T-cell (primary cell): ENCODE data around the gene NEFH. TPM values are rescaled to one million over a fixed set of nuclear protein-coding genes. Genes with fewer than 3 reads are reported as not detected.

Source experiments
- ATAC-seq, 4 experiments: fragments of 200-7000 bp in 3 of 4; fragments of 150-1000 bp in 1 of 4; cut with Tn5 transposase; replicated peaks in 1 of 4; 1 replicate in 3 of 4; 2 replicates in 1 of 4; pipeline ENCODE4 v1.10.0; 2021; ENCODE audit warnings: moderate library complexity in 3 of 4, mild to moderate bottlenecking in 2 of 4, moderate number of reproducible peaks in 1 of 4
- CTCF ChIA-PET, 2 donors: fragments of 300-600 bp; sonication (Branson Sonifier 250); formaldehyde crosslinking; loops; one replicate each; lab custom pipeline; 2022; ENCODE audit warnings: antibody characterized with exemption in 2 of 2; lab: Charles Lee
- POLR2A ChIA-PET, 2 donors: fragments of 300-600 bp; sonication (Branson Sonifier 250); formaldehyde crosslinking; loops; one replicate each; lab custom pipeline; 2022; ENCODE audit warnings: antibody characterized with exemption in 2 of 2; lab: Charles Lee
- DNase-seq, 35 experiments: peaks; one replicate each; pipeline versions ENCODE4 v3.0.0 to v3.0.0-alpha.2; 2013 to 2023
- H3K27ac ChIP-seq: one replicate; pipeline ENCODE4 v1.5.1; 2013; ENCODE audit warnings: low read length
- H3K27me3 ChIP-seq, 2 experiments: replicated peaks in 1 of 2; 1 replicate in 1 of 2; 2 replicates in 1 of 2; pipeline versions ENCODE4 v1.6.1 to v1.7.0; 2013; ENCODE audit warnings: low read length in 1 of 2, mixed read lengths in 1 of 2; ENCODE audit not compliant: control insufficient read depth in 2 of 2, insufficient read depth in 2 of 2; ENCODE audit errors: extremely low read depth in 1 of 2
- H3K36me3 ChIP-seq, 2 donors: 1 replicate in 1 of 2; 2 replicates in 1 of 2; pipeline versions ENCODE4 v1.6.1 to v1.7.0; 2013; ENCODE audit warnings: low read length in 1 of 2; ENCODE audit not compliant: control insufficient read depth in 2 of 2, insufficient read depth in 1 of 2; ENCODE audit errors: extremely low read depth in 1 of 2
- H3K4me1 ChIP-seq, 2 experiments: 1 replicate in 1 of 2; 2 replicates in 1 of 2; pipeline versions ENCODE4 v1.6.1 to v1.7.0; 2013; ENCODE audit warnings: low read length in 2 of 2, mixed read lengths in 1 of 2; ENCODE audit not compliant: insufficient read depth in 2 of 2, control insufficient read depth in 1 of 2; ENCODE audit errors: extremely low read depth in 1 of 2
- H3K4me3 ChIP-seq, 2 donors: 1 replicate in 1 of 2; 2 replicates in 1 of 2; pipeline versions ENCODE4 v1.5.1 to v1.7.0; 2013; ENCODE audit warnings: mild to moderate bottlenecking in 2 of 2, low read length in 1 of 2, moderate library complexity in 1 of 2; ENCODE audit not compliant: control insufficient read depth in 1 of 2; ENCODE audit errors: extremely low read depth in 1 of 2
- H3K9me3 ChIP-seq: 2 replicates; pipeline ENCODE4 v1.7.0; 2013
- H3K27ac Mint-ChIP-seq, 2 donors: one replicate each; pipeline ENCODE4 v1.8.0; 2020 to 2021; ENCODE audit warnings: mild to moderate bottlenecking in 2 of 2, mixed read lengths in 2 of 2
- H3K27me3 Mint-ChIP-seq, 2 donors: one replicate each; pipeline ENCODE4 v1.8.0; 2021 to 2022; ENCODE audit warnings: mixed read lengths in 2 of 2
- H3K36me3 Mint-ChIP-seq: one replicate; pipeline ENCODE4 v1.8.0; 2021; ENCODE audit warnings: mixed read lengths
- H3K4me1 Mint-ChIP-seq, 3 donors: one replicate each; pipeline ENCODE4 v1.8.0; 2020 to 2022; ENCODE audit warnings: mixed read lengths in 3 of 3, mild to moderate bottlenecking in 1 of 3
- H3K4me3 Mint-ChIP-seq, 3 donors: one replicate each; pipeline ENCODE4 v1.8.0; 2020 to 2022; ENCODE audit warnings: mild to moderate bottlenecking in 3 of 3, mixed read lengths in 3 of 3, moderate library complexity in 3 of 3
- H3K9me3 Mint-ChIP-seq, 3 donors: one replicate each; pipeline ENCODE4 v1.8.0; 2020 to 2022; ENCODE audit warnings: mixed read lengths in 3 of 3
- WGBS: methylation state at CpG from one replicate; pipeline ENCODE4 v1.1.5; 2013; ENCODE audit warnings: missing lambda C conversion rate; ENCODE audit not compliant: insufficient coverage; 5-methylcytosine and 5-hydroxymethylcytosine counted together
- total RNA-seq, 35 experiments: library from RNA in 6 of 35; stranded (reverse) in 6 of 35; fragments of 120-200 nt in 1 of 35; gene quantifications; one replicate each; pipeline versions ENCODE4 v1.2.1 to v1.2.4 and lab custom pipeline; 2013 to 2026

NEFH gene
- total RNA-seq, 5 donors from 2014 or later (not counting 1 experiment from before 2014, with no cell fraction given), result 0.47 to 0.86 (median 0.73) TPM

GRCh38 chr22:29528144-29528543 lies 48.1 kb downstream of the NEFH start:
- H3K36me3 Mint-ChIP-seq, result peaks cover 54% of the 10 kb centered on the region
- H3K27me3 Mint-ChIP-seq, result no peaks in the 10 kb centered on the region
- peaks cover 9 to 84% of the 10 kb centered on the region in 2 donors for H3K36me3 ChIP-seq
- no peak overlapping the region for H3K4me3 Mint-ChIP-seq
- no peak for DNase-seq
- CTCF ChIA-PET, result no interaction called here
- H3K27ac Mint-ChIP-seq, result no peak overlapping the region
- no peaks in the 10 kb centered on the region for H3K9me3 ChIP-seq
- H3K4me3 ChIP-seq, result no peak overlapping the region
- no peaks in the 10 kb centered on the region for H3K9me3 Mint-ChIP-seq
- POLR2A ChIA-PET, result interaction anchor here in 1 of 2 donors (0.6 kb wide), 1 partner anchor 156 kb away, joined by 3 read pairs; no protein-coding TSS in a partner anchor
- no peak overlapping the region for H3K27ac ChIP-seq
- no peaks in the 10 kb centered on the region for H3K27me3 ChIP-seq
- WGBS, result 87% methylated on average over 3 of the region's 7 CpGs
- no peaks in the 10 kb centered on the region for H3K4me1 ChIP-seq
- ATAC-seq, result no peak
- no peaks in the 10 kb centered on the region for H3K4me1 Mint-ChIP-seq

- Mint-ChIP-seq H3K9me3 (no peaks in the 10 kb centered on the region), H3K36me3 (peaks cover 54% of the 10 kb centered on the region)
Measured at GRCh38 chr22:29530716-29531115, 50.7 kb downstream of the NEFH start.

GRCh38 chr22:29531419-29531818 lies 51.4 kb downstream of the NEFH start:
- H3K36me3 ChIP-seq, result peaks cover 18 to 78% of the 10 kb centered on the region in 2 donors
- WGBS, result 100% methylated on average over 1 of the region's 4 CpGs
- Mint-ChIP-seq H3K4me3 (no peak overlapping the region), H3K4me1 (no peaks in the 10 kb centered on the region), H3K27ac (no peak overlapping the region), H3K27me3 (no peaks in the 10 kb centered on the region), H3K36me3 (peaks cover 56% of the 10 kb centered on the region), H3K9me3 (no peaks in the 10 kb centered on the region)
- POLR2A ChIA-PET, result no interaction called here
- ATAC-seq (no peak), DNase-seq (no peak)
- CTCF ChIA-PET, result no interaction called here
- no peaks in the 10 kb centered on the region for H3K27me3 ChIP-seq
- no peaks in the 10 kb centered on the region for H3K9me3 ChIP-seq
- no peak overlapping the region for H3K27ac ChIP-seq
- no peaks in the 10 kb centered on the region for H3K4me1 ChIP-seq
- H3K4me3 ChIP-seq, result no peak overlapping the region

More at GRCh38 chr22:29530716-29531115, 50.7 kb downstream of the NEFH start:
- Mint-ChIP-seq H3K27ac (no peak overlapping the region), H3K4me1 (no peaks in the 10 kb centered on the region), H3K4me3 (no peak overlapping the region), H3K27me3 (no peaks in the 10 kb centered on the region)
- ATAC-seq, result no peak
- ChIA-PET POLR2A (no interaction called here), CTCF (no interaction called here)
- H3K27me3 ChIP-seq, result no peaks in the 10 kb centered on the region
- DNase-seq, result no peak
- H3K9me3 ChIP-seq, result no peaks in the 10 kb centered on the region
- 94% methylated on average over 3 of the region's 4 CpGs for WGBS
- H3K36me3 ChIP-seq, result peaks cover 17 to 74% of the 10 kb centered on the region in 2 donors
- no peak overlapping the region for H3K4me3 ChIP-seq
- H3K27ac ChIP-seq, result no peak overlapping the region
- H3K4me1 ChIP-seq, result no peaks in the 10 kb centered on the region

- Histone ChIP-seq H3K4me3 (no peak overlapping the region), H3K36me3 (peaks cover 28 to 76% of the 10 kb centered on the region in 2 donors), H3K9me3 (no peaks in the 10 kb centered on the region), H3K27me3 (no peaks in the 10 kb centered on the region), H3K27ac (no peak overlapping the region), H3K4me1 (no peaks in the 10 kb centered on the region)
- H3K4me1 Mint-ChIP-seq, result no peaks in the 10 kb centered on the region
- no CpG with 5 or more reads among the region's 3 CpGs for WGBS
- no peaks in the 10 kb centered on the region for H3K9me3 Mint-ChIP-seq
- no peaks in the 10 kb centered on the region for H3K27me3 Mint-ChIP-seq
- ChIA-PET POLR2A (no interaction called here), CTCF (interaction anchor here in 1 of 2 donors (0.5 to 1.1 kb wide), 3 partner anchors 12 to 45 kb away, joined by 3 to 4 read pairs (median 3); no protein-coding TSS in a partner anchor)
- ATAC-seq, result no peak
- DNase-seq, result no peak
- H3K36me3 Mint-ChIP-seq, result peaks cover 58% of the 10 kb centered on the region
- no peak overlapping the region for H3K27ac Mint-ChIP-seq
- no peak overlapping the region for H3K4me3 Mint-ChIP-seq
Measured at GRCh38 chr22:29536411-29536810, 56.4 kb downstream of the NEFH start.

- Histone ChIP-seq H3K9me3 (no peaks in the 10 kb centered on the region), H3K27me3 (no peaks in the 10 kb centered on the region), H3K4me1 (no peaks in the 10 kb centered on the region), H3K36me3 (peaks cover 27 to 70% of the 10 kb centered on the region in 2 donors), H3K27ac (no peak overlapping the region), H3K4me3 (no peak overlapping the region)
- H3K27me3 Mint-ChIP-seq, result no peaks in the 10 kb centered on the region
- H3K4me1 Mint-ChIP-seq, result no peaks in the 10 kb centered on the region
- POLR2A ChIA-PET, result no interaction called here
- DNase-seq (no peak), ATAC-seq (no peak)
- H3K36me3 Mint-ChIP-seq, result peaks cover 59% of the 10 kb centered on the region
- 83% methylated on average over 3 of the region's 3 CpGs for WGBS
- CTCF ChIA-PET, result no interaction called here
- H3K9me3 Mint-ChIP-seq, result no peaks in the 10 kb centered on the region
- no peak overlapping the region for H3K27ac Mint-ChIP-seq
- H3K4me3 Mint-ChIP-seq, result no peak overlapping the region
Measured at GRCh38 chr22:29539105-29539504, 59.1 kb downstream of the NEFH start.

Other genes starting within 250 kb of the NEFH start
- gene RHBDD3, start 212.2 kb upstream of the NEFH start, total RNA-seq, result 10 to 100 TPM; 14.1 to 25.4 (median 22.1) TPM
- gene EWSR1, start 211.9 kb upstream of the NEFH start, total RNA-seq, result 100 to 1,000 TPM; 254 to 308 (median 260) TPM
- gene GAS2L1, start 173.6 kb upstream of the NEFH start, total RNA-seq, result 1 to 10 TPM in 1 of 5 donors, under 1 TPM in 4; 0.53 to 1.2 (median 0.85) TPM
- 1 to 10 TPM in 1 of 5 donors, under 1 TPM in 3, not detected in 1; 0.33 to 1.2 (median 0.71) TPM for gene RASL10A, start 164.5 kb upstream of the NEFH start, total RNA-seq
- 10 to 100 TPM; 41.1 to 49.5 (median 47.1) TPM for gene AP1B1, start 91.6 kb upstream of the NEFH start, total RNA-seq
- under 1 TPM in 1 of 5 donors, not detected in 4; 0.22 TPM for gene RFPL1, start 41.6 kb upstream of the NEFH start, total RNA-seq
- gene THOC5, start 73.5 kb downstream of the NEFH start, total RNA-seq, result 10 to 100 TPM; 36.9 to 55.4 (median 48.5) TPM
- 10 to 100 TPM; 28.2 to 38.3 (median 32.8) TPM for gene NIPSNAP1, start 100.9 kb downstream of the NEFH start, total RNA-seq
- 10 to 100 TPM; 26.1 to 33.4 (median 31.9) TPM for gene NF2, start 123.4 kb downstream of the NEFH start, total RNA-seq
- under 1 TPM; 0.07 to 0.56 (median 0.09) TPM for gene CABP7, start 239.8 kb downstream of the NEFH start, total RNA-seq